ENCODE data around the gene ATP5MC2. TPM values are rescaled to one million over a fixed set of nuclear protein-coding genes. Genes with fewer than 3 reads are reported as not detected.
"Not testable (repeated sequence)": the region's sequence is repeated elsewhere in the genome, so short reads cannot be mapped to it uniquely, and the experiment has no call there.

ATP5MC2 gene
- polyA plus RNA-seq, 1 donor from 2014 or later = 331 TPM

DNA sequence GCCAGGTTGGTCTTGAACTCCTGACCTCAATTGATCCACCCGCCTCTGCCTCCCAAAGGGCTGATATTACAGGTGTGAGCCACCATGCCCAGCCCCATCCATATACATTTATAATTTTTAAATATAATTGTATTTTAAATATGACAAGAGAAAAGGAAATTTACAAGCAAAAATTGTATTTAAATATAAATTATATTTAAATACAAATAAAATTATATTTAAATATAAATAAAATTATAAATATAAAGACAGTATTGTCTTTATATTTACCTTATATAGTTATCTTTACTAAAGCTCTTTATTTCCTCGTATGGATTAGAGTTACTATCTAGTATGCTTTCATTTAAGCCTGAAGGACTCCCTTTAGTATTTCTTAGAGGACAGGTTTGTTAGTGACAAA, 37.8 kb downstream of the ATP5MC2 start:
- Histone ChIP-seq H3K27me3 (ENCODE audit: insufficient read depth, low read depth, low read length) (no peaks in the 10 kb centered on the region), H3K36me3 (ENCODE audit: insufficient read depth, low read length) (no peaks in the 10 kb centered on the region), H3K4me2 (ENCODE audit: low read length) (no peak overlapping the region), H3K9ac (ENCODE audit: low read length) (no peak overlapping the region), H4K20me1 (ENCODE audit: insufficient read depth) (no peaks in the 10 kb centered on the region), H3K27ac (ENCODE audit: low read length) (no peak overlapping the region), H3F3A (ENCODE audit: insufficient read depth, low read length, poor library complexity, severe bottlenecking) (no peaks in the 10 kb centered on the region), H3K79me2 (replicated peaks; ENCODE audit: insufficient read depth, low read length) (no peaks in the 10 kb centered on the region), H3K4me3 (ENCODE audit: low read length) (no peak overlapping the region), H2AFZ (ENCODE audit: low read depth, low read length) (no peak overlapping the region), H3K9me2 (ENCODE audit: insufficient read depth, low read length) (no peaks in the 10 kb centered on the region), H3K9me3 (ENCODE audit: low read length) (no peaks in the 10 kb centered on the region)
- TF ChIP-seq SMC3 (conservative IDR thresholded peaks at IDR 0.05; ENCODE audit: poor library complexity) (no peak), EZH2 (IDR thresholded peaks at IDR 0.05; ENCODE audit: borderline replicate concordance, insufficient read depth, low read length, poor library complexity, severe bottlenecking) (no peak), RAD21 (conservative IDR thresholded peaks at IDR 0.05) (no peak), TAF1 (IDR thresholded peaks at IDR 0.05; ENCODE audit: low read depth) (no peak), POLR2AphosphoS5 (IDR thresholded peaks at IDR 0.05) (no peak), CTCF (IDR thresholded peaks at IDR 0.05; ENCODE audit: poor library complexity, severe bottlenecking) (no peak), EP300 (conservative IDR thresholded peaks at IDR 0.05; ENCODE audit: poor library complexity, severe bottlenecking) (no peak), MXI1 (conservative IDR thresholded peaks at IDR 0.05; ENCODE audit: poor library complexity, severe bottlenecking) (no peak)
- TF ChIP-seq, protein P1, sequence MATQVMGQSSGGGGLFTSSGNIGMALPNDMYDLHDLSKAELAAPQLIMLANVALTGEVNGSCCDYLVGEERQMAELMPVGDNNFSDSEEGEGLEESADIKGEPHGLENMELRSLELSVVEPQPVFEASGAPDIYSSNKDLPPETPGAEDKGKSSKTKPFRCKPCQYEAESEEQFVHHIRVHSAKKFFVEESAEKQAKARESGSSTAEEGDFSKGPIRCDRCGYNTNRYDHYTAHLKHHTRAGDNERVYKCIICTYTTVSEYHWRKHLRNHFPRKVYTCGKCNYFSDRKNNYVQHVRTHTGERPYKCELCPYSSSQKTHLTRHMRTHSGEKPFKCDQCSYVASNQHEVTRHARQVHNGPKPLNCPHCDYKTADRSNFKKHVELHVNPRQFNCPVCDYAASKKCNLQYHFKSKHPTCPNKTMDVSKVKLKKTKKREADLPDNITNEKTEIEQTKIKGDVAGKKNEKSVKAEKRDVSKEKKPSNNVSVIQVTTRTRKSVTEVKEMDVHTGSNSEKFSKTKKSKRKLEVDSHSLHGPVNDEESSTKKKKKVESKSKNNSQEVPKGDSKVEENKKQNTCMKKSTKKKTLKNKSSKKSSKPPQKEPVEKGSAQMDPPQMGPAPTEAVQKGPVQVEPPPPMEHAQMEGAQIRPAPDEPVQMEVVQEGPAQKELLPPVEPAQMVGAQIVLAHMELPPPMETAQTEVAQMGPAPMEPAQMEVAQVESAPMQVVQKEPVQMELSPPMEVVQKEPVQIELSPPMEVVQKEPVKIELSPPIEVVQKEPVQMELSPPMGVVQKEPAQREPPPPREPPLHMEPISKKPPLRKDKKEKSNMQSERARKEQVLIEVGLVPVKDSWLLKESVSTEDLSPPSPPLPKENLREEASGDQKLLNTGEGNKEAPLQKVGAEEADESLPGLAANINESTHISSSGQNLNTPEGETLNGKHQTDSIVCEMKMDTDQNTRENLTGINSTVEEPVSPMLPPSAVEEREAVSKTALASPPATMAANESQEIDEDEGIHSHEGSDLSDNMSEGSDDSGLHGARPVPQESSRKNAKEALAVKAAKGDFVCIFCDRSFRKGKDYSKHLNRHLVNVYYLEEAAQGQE (IDR thresholded peaks at IDR 0.05; ENCODE audit: borderline replicate concordance) = no peak

- H3K27me3 ChIP-seq (ENCODE audit: insufficient read depth, low read depth, low read length) = no peaks in the 10 kb centered on the region
- H3K79me2 ChIP-seq (replicated peaks; ENCODE audit: insufficient read depth, low read length) = no peaks in the 10 kb centered on the region
- H2AFZ ChIP-seq (ENCODE audit: low read depth, low read length) = no peak overlapping the region
- TF ChIP-seq, protein P1 (IDR thresholded peaks at IDR 0.05; ENCODE audit: borderline replicate concordance) = no peak
- TF ChIP-seq POLR2AphosphoS5 (IDR thresholded peaks at IDR 0.05) = no peak
- no peak for TF ChIP-seq TAF1 (IDR thresholded peaks at IDR 0.05; ENCODE audit: low read depth)
- no peak for TF ChIP-seq RAD21 (conservative IDR thresholded peaks at IDR 0.05)
- no peak for TF ChIP-seq EZH2 (IDR thresholded peaks at IDR 0.05; ENCODE audit: borderline replicate concordance, insufficient read depth, low read length, poor library complexity, severe bottlenecking)
- TF ChIP-seq SMC3 (conservative IDR thresholded peaks at IDR 0.05; ENCODE audit: poor library complexity) = no peak
- TF ChIP-seq CTCF (IDR thresholded peaks at IDR 0.05; ENCODE audit: poor library complexity, severe bottlenecking) = no peak
- TF ChIP-seq MXI1 (conservative IDR thresholded peaks at IDR 0.05; ENCODE audit: poor library complexity, severe bottlenecking) = no peak
- TF ChIP-seq EP300 (conservative IDR thresholded peaks at IDR 0.05; ENCODE audit: poor library complexity, severe bottlenecking) = no peak
- no peaks in the 10 kb centered on the region for H4K20me1 ChIP-seq (ENCODE audit: insufficient read depth)
- no peak overlapping the region for H3K9ac ChIP-seq (ENCODE audit: low read length)
- no peak overlapping the region for H3K27ac ChIP-seq (ENCODE audit: low read length)
- no peak overlapping the region for H3K4me3 ChIP-seq (ENCODE audit: low read length)
- H3K36me3 ChIP-seq (ENCODE audit: insufficient read depth, low read length) = no peaks in the 10 kb centered on the region
- no peaks in the 10 kb centered on the region for H3K9me2 ChIP-seq (ENCODE audit: insufficient read depth, low read length)
- H3F3A ChIP-seq (ENCODE audit: insufficient read depth, low read length, poor library complexity, severe bottlenecking) = no peaks in the 10 kb centered on the region
- no peak overlapping the region for H3K4me2 ChIP-seq (ENCODE audit: low read length)
- H3K9me3 ChIP-seq (ENCODE audit: low read length) = no peaks in the 10 kb centered on the region
Measured at GRCh38 chr12:53636641-53637040, 39.2 kb downstream of the ATP5MC2 start.

DNA sequence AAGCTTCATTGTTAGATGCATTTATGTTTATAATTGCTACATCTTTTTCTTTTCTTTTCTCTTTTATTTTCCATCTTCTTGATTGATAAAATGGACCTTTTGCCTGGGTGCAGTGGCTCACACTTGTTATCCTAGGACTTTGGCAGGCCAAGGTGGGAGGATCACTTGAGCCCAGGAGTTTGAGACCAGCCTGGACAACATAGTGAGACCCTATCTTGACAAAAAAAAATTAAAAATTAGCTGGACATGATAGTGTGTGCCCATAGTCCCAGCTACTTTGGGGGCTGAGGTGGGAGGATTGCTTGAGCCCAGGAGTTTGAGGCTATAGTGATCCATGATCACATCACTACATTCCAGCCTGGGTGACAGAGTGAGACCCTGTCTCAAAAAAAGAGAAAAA, 40.2 kb downstream of the ATP5MC2 start:
- not testable (repeated sequence) for H3K4me3 ChIP-seq (ENCODE audit: low read length)

More for the DNA sequence above, 40.2 kb downstream of the ATP5MC2 start:
- not testable (repeated sequence) for H3K27ac ChIP-seq (ENCODE audit: low read length); H4K20me1 ChIP-seq (ENCODE audit: insufficient read depth); H2AFZ ChIP-seq (ENCODE audit: low read depth, low read length); H3K79me2 ChIP-seq (replicated peaks; ENCODE audit: insufficient read depth, low read length); H3K4me2 ChIP-seq (ENCODE audit: low read length); H3F3A ChIP-seq (ENCODE audit: insufficient read depth, low read length, poor library complexity, severe bottlenecking); H3K9ac ChIP-seq (ENCODE audit: low read length); H3K9me3 ChIP-seq (ENCODE audit: low read length); H3K36me3 ChIP-seq (ENCODE audit: insufficient read depth, low read length); H3K9me2 ChIP-seq (ENCODE audit: insufficient read depth, low read length); H3K27me3 ChIP-seq (ENCODE audit: insufficient read depth, low read depth, low read length)

Measured in neural cell (in vitro differentiated cells).